GM19324 (cell line): ENCODE data around the gene PARP6.
A peak's percentile ranks its signal among the peaks of the same experiment; 100 is the strongest.

ENCODE experiments used
- ATAC-seq: cut with Tn5 transposase; IDR thresholded peaks from one replicate; pipeline ENCODE4 v1.9.1; 2021; ENCODE audit warnings: mild to moderate bottlenecking, moderate library complexity; ENCODE audit not compliant: unreplicated experiment, low FRiP score

PARP6 gene

GRCh38 chr15:72272213-72272996 is at the start of gene PARP6:
PARP6 (minus strand) TSS chr15:72272554; CDS start chr15:72267477, 5,077 bp downstream.
- ATAC-seq, result peak; percentile 99

- peak; percentile 65 for ATAC-seq
Observed at GRCh38 chr15:72319985-72320671, 47.8 kb upstream of the PARP6 start, which contains the start of gene CELF6. CELF6 (minus strand) TSS chr15:72320157; CDS start chr15:72319874, 283 bp downstream.

GRCh38 chr15:72319360-72319984 is 47.1 kb upstream of the PARP6 start:
- peak; percentile 9 for ATAC-seq

- no peak for ATAC-seq
Observed at GRCh38 chr15:72318408-72318942, 46.1 kb upstream of the PARP6 start.

- ATAC-seq, result no peak
Observed at GRCh38 chr15:72315706-72316370, 43.5 kb upstream of the PARP6 start.

- ATAC-seq, result no peak
Observed at GRCh38 chr15:72313881-72314280, 41.5 kb upstream of the PARP6 start.

GRCh38 chr15:72313448-72313840 is 41.1 kb upstream of the PARP6 start:
- ATAC-seq, result no peak

- no peak for ATAC-seq
Observed at GRCh38 chr15:72312605-72313447, 40.5 kb upstream of the PARP6 start.

- ATAC-seq, result no peak
Observed at GRCh38 chr15:72307026-72307425, 34.7 kb upstream of the PARP6 start.

- ATAC-seq, result no peak
Observed at GRCh38 chr15:72306211-72306785, 33.9 kb upstream of the PARP6 start.

GRCh38 chr15:72304596-72304995 is 32.2 kb upstream of the PARP6 start:
- no peak for ATAC-seq

- ATAC-seq, result no peak
Observed at GRCh38 chr15:72302955-72303354, 30.6 kb upstream of the PARP6 start.

- no peak for ATAC-seq
Observed at GRCh38 chr15:72289597-72290325, 17.4 kb upstream of the PARP6 start.

- ATAC-seq, result no peak
Observed at GRCh38 chr15:72288796-72289596, 16.6 kb upstream of the PARP6 start.

GRCh38 chr15:72285927-72286516 is 13.7 kb upstream of the PARP6 start:
- no peak for ATAC-seq

GRCh38 chr15:72285402-72285801 is 13.0 kb upstream of the PARP6 start:
- no peak for ATAC-seq

GRCh38 chr15:72284781-72285180 is 12.4 kb upstream of the PARP6 start:
- no peak for ATAC-seq
